ENCODE results near the gene AADACL3.

- TF ChIP-seq, protein P1, sequence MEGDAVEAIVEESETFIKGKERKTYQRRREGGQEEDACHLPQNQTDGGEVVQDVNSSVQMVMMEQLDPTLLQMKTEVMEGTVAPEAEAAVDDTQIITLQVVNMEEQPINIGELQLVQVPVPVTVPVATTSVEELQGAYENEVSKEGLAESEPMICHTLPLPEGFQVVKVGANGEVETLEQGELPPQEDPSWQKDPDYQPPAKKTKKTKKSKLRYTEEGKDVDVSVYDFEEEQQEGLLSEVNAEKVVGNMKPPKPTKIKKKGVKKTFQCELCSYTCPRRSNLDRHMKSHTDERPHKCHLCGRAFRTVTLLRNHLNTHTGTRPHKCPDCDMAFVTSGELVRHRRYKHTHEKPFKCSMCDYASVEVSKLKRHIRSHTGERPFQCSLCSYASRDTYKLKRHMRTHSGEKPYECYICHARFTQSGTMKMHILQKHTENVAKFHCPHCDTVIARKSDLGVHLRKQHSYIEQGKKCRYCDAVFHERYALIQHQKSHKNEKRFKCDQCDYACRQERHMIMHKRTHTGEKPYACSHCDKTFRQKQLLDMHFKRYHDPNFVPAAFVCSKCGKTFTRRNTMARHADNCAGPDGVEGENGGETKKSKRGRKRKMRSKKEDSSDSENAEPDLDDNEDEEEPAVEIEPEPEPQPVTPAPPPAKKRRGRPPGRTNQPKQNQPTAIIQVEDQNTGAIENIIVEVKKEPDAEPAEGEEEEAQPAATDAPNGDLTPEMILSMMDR (IDR thresholded peaks at IDR 0.05) = no peak
- no peak for TF ChIP-seq POLR2A (IDR thresholded peaks at IDR 0.05)
Observed at GRCh38 chr1:12697397-12697796, 18.5 kb upstream of the AADACL3 start.

Measured in uterus (tissue), 2 donors.